ENCODE data around the gene RETREG2. TPM values are rescaled to one million over a fixed set of nuclear protein-coding genes. Genes with fewer than 3 reads are reported as not detected.
A peak's percentile ranks its signal among the peaks of the same experiment; 100 is the strongest.

RETREG2 gene
- total RNA-seq, 4 donors from 2014 or later: 49.8 to 63.7 (median 57.6) TPM

DNA sequence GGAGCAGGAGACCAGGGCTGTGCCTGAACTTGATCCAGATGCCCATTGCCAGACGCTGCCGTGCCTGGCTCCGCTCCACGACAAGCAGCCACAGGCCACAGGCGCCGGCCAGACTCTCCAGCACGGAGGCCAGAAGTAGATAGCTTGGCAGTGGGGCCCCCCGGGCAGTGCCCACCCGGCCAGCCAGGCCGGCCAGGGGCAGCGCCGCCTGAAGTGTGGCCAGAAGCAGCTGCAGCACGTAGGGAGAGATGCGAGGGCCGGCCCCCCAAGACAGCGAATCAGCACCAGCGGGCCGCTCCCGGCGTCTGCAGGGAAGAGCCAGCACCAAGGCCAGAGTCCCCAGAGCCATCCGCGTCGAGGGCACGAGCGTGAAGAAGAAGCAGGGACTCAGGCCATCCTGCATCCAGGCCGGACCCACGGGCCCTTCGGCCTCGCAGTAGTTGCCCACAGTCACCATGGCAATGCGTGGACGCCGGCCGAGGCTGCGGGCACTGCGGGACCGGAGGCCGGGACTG is 40.2 kb downstream of the RETREG2 start:
- H3K27me3 ChIP-seq: no peaks in the 10 kb centered on the region
- H3K4me1 ChIP-seq: peaks cover 3 to 51% (median 21%) of the 10 kb centered on the region in 3 donors
- no CpG with 5 or more reads among the region's 37 CpGs for WGBS, 2 donors (ENCODE audit: low coverage in 1 of 2)
- no peaks in the 10 kb centered on the region for H3K9me3 ChIP-seq
- peaks cover 0 to 68% of the 10 kb centered on the region in 2 donors for H3K36me3 ChIP-seq
- H3K4me3 ChIP-seq: peak overlapping the region; percentile 28 to 69
- ATAC-seq: peak; percentile 73
- TF ChIP-seq CTCF (IDR thresholded peaks at IDR 0.05) (no peak), POLR2A (IDR thresholded peaks at IDR 0.05) (peak; percentile 17 to 31)
- peak overlapping the region; percentile 72 to 98 (median 96) for H3K27ac ChIP-seq

DNA sequence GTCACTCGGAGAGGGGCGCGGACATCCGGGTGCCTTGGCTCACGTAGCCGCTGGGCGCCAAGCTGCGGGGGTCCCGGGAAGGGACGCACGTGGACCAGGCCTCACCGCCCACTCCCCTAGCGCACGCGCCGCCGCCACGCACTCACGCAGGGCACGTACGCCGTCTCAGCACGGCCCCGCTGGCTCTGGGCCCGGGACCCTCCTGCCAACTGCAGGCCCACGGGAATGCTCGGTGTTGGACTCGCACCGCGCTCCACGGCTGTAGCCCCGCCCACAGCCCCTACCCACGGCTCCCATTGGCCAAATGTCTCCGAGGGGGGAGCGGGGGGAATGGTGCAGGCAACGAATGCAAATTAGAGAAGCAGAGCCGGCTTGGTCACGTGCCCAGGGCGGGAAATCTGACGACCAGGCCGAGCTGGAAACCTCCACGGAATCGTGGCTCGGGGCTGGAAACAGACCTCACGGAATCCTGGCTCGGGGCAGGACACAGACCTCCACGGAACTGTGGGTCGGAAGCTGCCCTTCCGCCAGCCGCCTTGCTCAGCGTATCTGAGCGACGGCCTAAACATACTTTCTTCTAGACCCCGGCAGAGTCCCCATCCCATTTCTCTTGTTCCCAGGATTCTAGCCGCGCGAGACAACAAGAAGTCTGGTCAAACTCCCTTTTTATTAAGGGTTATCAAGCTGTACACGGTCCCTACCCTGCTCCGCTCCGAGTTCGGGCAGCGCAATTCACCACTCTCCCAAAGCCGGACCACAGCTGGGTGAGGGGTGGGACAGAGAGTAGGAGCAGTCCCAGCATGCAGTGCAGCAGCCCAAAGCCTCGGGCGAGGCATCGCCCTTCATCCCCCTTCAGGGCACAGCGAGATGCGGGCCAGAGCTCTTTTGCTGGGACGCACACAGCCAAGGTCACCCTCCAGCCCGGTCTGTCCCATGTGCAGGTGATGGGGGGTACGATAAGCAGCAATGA is 40.9 kb downstream of the RETREG2 start, which contains the start of gene ABCB6:
Gene ABCB6, minus strand, starts transcription at position 227 of the 970 bp plus-strand sequence. CDS start 285 bp downstream, outside the sequence.
- WGBS, 2 donors (ENCODE audit: low coverage in 1 of 2): 0% methylated on average over 8 of the region's 71 CpGs; no CpG with 5 or more reads in 1 of the 2 donors
- Histone ChIP-seq H3K27me3 (no peaks in the 10 kb centered on the region), H3K9me3 (no peaks in the 10 kb centered on the region), H3K36me3 (peaks cover 0 to 68% of the 10 kb centered on the region in 2 donors), H3K4me3 (peak within 1 kb of the TSS; percentile 28 to 69), H3K4me1 (peaks cover 3 to 51% (median 21%) of the 10 kb centered on the region in 3 donors), H3K27ac (peak within 1 kb of the TSS; percentile 72 to 98 (median 96))
- peak; percentile 90 for TF ChIP-seq POLR2AphosphoS5 (IDR thresholded peaks at IDR 0.05)
- no peak for TF ChIP-seq EP300 (IDR thresholded peaks at IDR 0.05)
- TF ChIP-seq CTCF (IDR thresholded peaks at IDR 0.05): peak in 2 of 4 experiments; percentile 19 to 22
- peak; percentile 27 to 45 for TF ChIP-seq POLR2A (IDR thresholded peaks at IDR 0.05)
- ATAC-seq: peak; percentile 90

DNA sequence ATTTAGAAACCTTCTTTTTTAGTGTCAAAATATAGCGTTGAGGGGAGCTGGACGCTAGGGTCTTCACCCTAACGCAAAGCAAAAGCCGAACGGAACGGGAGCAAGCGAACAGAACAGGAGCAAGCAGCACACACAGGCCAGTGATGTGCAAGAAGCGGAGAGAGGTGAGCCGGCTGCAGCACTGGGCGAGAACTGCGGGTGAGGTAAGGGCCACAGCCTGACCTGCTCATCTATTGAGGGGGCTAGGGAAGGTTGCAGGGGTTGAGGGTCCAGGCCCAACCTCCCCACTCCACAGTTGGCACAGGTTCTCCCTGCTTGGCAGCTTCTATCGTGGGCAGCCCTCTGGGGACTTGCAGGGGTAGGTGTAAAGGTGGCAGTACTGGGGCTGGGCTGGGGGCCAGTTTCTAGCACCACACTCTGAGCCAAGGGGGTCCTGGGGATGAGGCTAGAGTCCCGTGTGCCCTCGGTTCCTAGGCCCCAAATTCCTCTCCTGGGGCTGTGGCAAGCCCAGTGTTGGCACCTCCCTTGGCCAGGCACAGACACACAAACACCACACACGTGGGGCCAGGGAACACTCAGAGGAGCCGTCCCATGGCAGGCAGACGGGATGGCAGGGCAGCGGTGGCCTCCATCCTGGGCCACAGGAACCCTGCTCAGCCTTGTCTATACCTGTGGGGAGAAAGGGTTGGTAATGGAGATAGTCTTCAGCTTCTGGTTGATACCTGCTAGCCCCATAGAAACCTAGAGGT is 41.9 kb downstream of the RETREG2 start:
- TF ChIP-seq POLR2AphosphoS5 (IDR thresholded peaks at IDR 0.05) (no peak), POLR2A (IDR thresholded peaks at IDR 0.05) (no peak), CTCF (IDR thresholded peaks at IDR 0.05) (no peak), EP300 (IDR thresholded peaks at IDR 0.05) (no peak)
- Histone ChIP-seq H3K27ac (peak overlapping the region in 3 of 4 donors; percentile 95 to 98 (median 98)), H3K4me1 (peaks cover 3 to 51% (median 21%) of the 10 kb centered on the region in 3 donors), H3K36me3 (peaks cover 0 to 68% of the 10 kb centered on the region in 2 donors), H3K4me3 (no peak overlapping the region), H3K9me3 (no peaks in the 10 kb centered on the region), H3K27me3 (no peaks in the 10 kb centered on the region)
- 85 to 92% methylated on average over 6 to 10 of the region's 18 CpGs for WGBS, 2 donors (ENCODE audit: low coverage in 1 of 2)
- no peak for ATAC-seq

DNA sequence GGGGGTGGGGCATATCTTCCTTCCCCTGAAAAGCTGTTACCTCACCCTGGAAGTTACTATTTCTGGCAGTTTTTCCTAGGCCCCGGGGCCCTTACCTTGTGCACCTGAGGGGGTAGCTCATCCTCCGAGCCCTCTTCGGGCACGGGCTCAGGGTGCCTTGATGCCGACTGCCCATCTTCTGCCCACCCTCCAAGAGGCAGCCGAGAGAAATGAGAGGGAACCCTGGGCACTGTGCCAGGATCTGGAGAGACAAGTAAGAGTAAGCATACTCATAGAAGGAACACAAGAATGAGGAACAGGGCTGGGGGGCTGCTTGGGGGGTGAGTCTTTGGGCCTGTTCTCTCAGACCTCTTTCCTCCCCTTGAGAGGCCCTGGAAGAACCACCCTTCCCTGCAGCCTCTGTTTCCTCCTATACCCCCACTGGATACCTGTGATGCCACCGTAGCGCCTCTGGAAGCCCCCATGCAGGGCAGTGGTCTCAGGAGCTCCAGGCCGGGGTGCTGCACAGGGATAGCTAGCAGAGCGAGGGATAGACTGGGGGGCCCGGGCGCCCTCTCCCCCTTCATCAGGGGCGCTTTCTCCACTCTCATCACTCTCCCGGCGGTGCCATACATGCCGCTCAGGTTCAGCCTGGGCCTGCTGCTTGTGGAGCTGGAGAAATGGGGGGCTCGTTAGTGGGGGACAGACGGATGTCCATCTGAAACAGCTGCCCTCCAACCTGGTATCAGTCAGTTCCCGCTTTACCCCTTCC is 42.8 kb downstream of the RETREG2 start:
- Histone ChIP-seq H3K4me1 (peaks cover 3 to 46% (median 21%) of the 10 kb centered on the region in 3 donors), H3K27ac (peak overlapping the region in 3 of 4 donors; percentile 14 to 98 (median 95)), H3K36me3 (peaks cover 0 to 68% of the 10 kb centered on the region in 2 donors), H3K9me3 (no peaks in the 10 kb centered on the region), H3K4me3 (no peak overlapping the region), H3K27me3 (no peaks in the 10 kb centered on the region)
- 80 to 83% methylated on average over 1 to 5 of the region's 19 CpGs for WGBS, 2 donors (ENCODE audit: low coverage in 1 of 2)
- TF ChIP-seq CTCF (IDR thresholded peaks at IDR 0.05) (no peak), POLR2AphosphoS5 (IDR thresholded peaks at IDR 0.05) (no peak), EP300 (IDR thresholded peaks at IDR 0.05) (no peak)
- ATAC-seq: no peak
